GM19238 (cell line): Measurements from ENCODE around the gene GTF2F2.

ENCODE experiments used
- DNase-seq: peaks from one replicate; pipeline ENCODE4 v3.0.0; 2011; ENCODE audit warnings: low spot score; ENCODE audit not compliant: insufficient read length

Gene GTF2F2

GRCh38 chr13:45209229-45209628 lies 88.9 kb downstream of the GTF2F2 start:
- no peak for DNase-seq

GRCh38 chr13:45215392-45216077 lies 95.2 kb downstream of the GTF2F2 start:
- no peak for DNase-seq

GRCh38 chr13:45216193-45216592 lies 95.9 kb downstream of the GTF2F2 start:
- no peak for DNase-seq

GRCh38 chr13:45218689-45219088 lies 98.4 kb downstream of the GTF2F2 start:
- DNase-seq, result no peak

GRCh38 chr13:45219123-45219891 lies 99.0 kb downstream of the GTF2F2 start:
- DNase-seq, result no peak

- no peak for DNase-seq
Measured at GRCh38 chr13:45219938-45220375, 99.6 kb downstream of the GTF2F2 start.

GRCh38 chr13:45220403-45220802 lies 100.1 kb downstream of the GTF2F2 start:
- no peak for DNase-seq

- no peak for DNase-seq
Measured at GRCh38 chr13:45222516-45222915, 102.2 kb downstream of the GTF2F2 start.

GRCh38 chr13:45222919-45223318 lies 102.6 kb downstream of the GTF2F2 start:
- DNase-seq, result no peak

- no peak for DNase-seq
Measured at GRCh38 chr13:45224176-45224575, 103.9 kb downstream of the GTF2F2 start.

- DNase-seq, result no peak
Measured at GRCh38 chr13:45225370-45225769, 105.1 kb downstream of the GTF2F2 start.

GRCh38 chr13:45226024-45226423 lies 105.7 kb downstream of the GTF2F2 start:
- no peak for DNase-seq

GRCh38 chr13:45228002-45228401 lies 107.7 kb downstream of the GTF2F2 start:
- no peak for DNase-seq

GRCh38 chr13:45229172-45229571 lies 108.9 kb downstream of the GTF2F2 start:
- no peak for DNase-seq

GRCh38 chr13:45231305-45231704 lies 111.0 kb downstream of the GTF2F2 start:
- DNase-seq, result no peak

GRCh38 chr13:45231722-45232121 lies 111.4 kb downstream of the GTF2F2 start:
- no peak for DNase-seq

GRCh38 chr13:45232591-45232990 lies 112.3 kb downstream of the GTF2F2 start:
- DNase-seq, result no peak

- DNase-seq, result no peak
Measured at GRCh38 chr13:45238945-45239795, 118.9 kb downstream of the GTF2F2 start.

GRCh38 chr13:45240143-45240542 lies 119.8 kb downstream of the GTF2F2 start:
- DNase-seq, result no peak

GRCh38 chr13:45242070-45242469 lies 121.8 kb downstream of the GTF2F2 start:
- DNase-seq, result no peak

GRCh38 chr13:45242524-45242923 lies 122.2 kb downstream of the GTF2F2 start:
- no peak for DNase-seq

- no peak for DNase-seq
Measured at GRCh38 chr13:45243077-45243476, 122.8 kb downstream of the GTF2F2 start.
